ENCODE measurements around the gene AKR1B1. TPM values are rescaled to one million over a fixed set of nuclear protein-coding genes. Genes with fewer than 3 reads are reported as not detected.

The AKR1B1 gene
- total and polyA plus RNA-seq, 2 of the 13 experiments (the other 11 are each of a cell fraction or from before 2014, with no cell fraction given) = 89.9 to 133 TPM

- TF ChIP-seq ZNF619 (CRISPR knock-in tag; IDR thresholded peaks at IDR 0.05) (0 out of 2 replicates have a peak, but pooled peaks have one; percentile 65), SOX13 (IDR thresholded peaks at IDR 0.05) (no peak), SOX13 (CRISPR knock-in tag; conservative IDR thresholded peaks at IDR 0.05 in 1 of 2, IDR thresholded peaks at IDR 0.05 in 1 of 2) (peak in 1 of 2 experiments; percentile 20; a peak in 1 of 4 replicates), ZNF773 (CRISPR knock-in tag; IDR thresholded peaks at IDR 0.05; ENCODE audit: borderline replicate concordance) (no peak), SP2 (CRISPR knock-in tag; IDR thresholded peaks at IDR 0.05) (peak; percentile 54; the same call in 1 of the 2 replicates), ZNF142 (CRISPR knock-in tag; IDR thresholded peaks at IDR 0.05) (0 out of 2 replicates have a peak, but pooled peaks have one; percentile 62), PHF8 (CRISPR knock-in tag; IDR thresholded peaks at IDR 0.05) (peak; percentile 92), ZNF251 (CRISPR knock-in tag; IDR thresholded peaks at IDR 0.05) (no peak), RBAK (CRISPR knock-in tag; IDR thresholded peaks at IDR 0.05) (no peak), ONECUT2 (CRISPR knock-in tag; IDR thresholded peaks at IDR 0.05) (no peak), ZC3H4 (CRISPR knock-in tag; IDR thresholded peaks at IDR 0.05; ENCODE audit: borderline replicate concordance) (no peak), MIER2 (CRISPR knock-in tag; IDR thresholded peaks at IDR 0.05) (no peak), NCOA1 (CRISPR knock-in tag; IDR thresholded peaks at IDR 0.05) (no peak; the same call in 1 of the 2 replicates), ZNF850 (CRISPR knock-in tag; conservative IDR thresholded peaks at IDR 0.05) (no peak), ZFAT (CRISPR knock-in tag; conservative IDR thresholded peaks at IDR 0.05) (0 out of 2 replicates have a peak, but pooled peaks have one; percentile 9), KDM4B (CRISPR knock-in tag; IDR thresholded peaks at IDR 0.05) (peak; percentile 75; the same call in 1 of the 2 replicates), ZNF792 (CRISPR knock-in tag; IDR thresholded peaks at IDR 0.05) (no peak; the same call in 1 of the 2 replicates), ZNF703 (CRISPR knock-in tag; IDR thresholded peaks at IDR 0.05; ENCODE audit: borderline replicate concordance) (no peak; the same call in 1 of the 2 replicates), REL (CRISPR knock-in tag; conservative IDR thresholded peaks at IDR 0.05) (0 out of 2 replicates have a peak, but pooled peaks have one; percentile 52), CENPBD1 (CRISPR knock-in tag; IDR thresholded peaks at IDR 0.05; ENCODE audit: borderline replicate concordance, low read depth) (no peak), YEATS4 (CRISPR knock-in tag; IDR thresholded peaks at IDR 0.05; ENCODE audit: borderline replicate concordance) (peak; percentile 81; the same call in 1 of the 2 replicates), BCL6 (CRISPR knock-in tag; IDR thresholded peaks at IDR 0.05) (peak; percentile 29), SUZ12 (IDR thresholded peaks at IDR 0.05; ENCODE audit: low read depth, low read length) (no peak), RARA (CRISPR knock-in tag; IDR thresholded peaks at IDR 0.05) (peak; percentile 52), NRL (CRISPR knock-in tag; IDR thresholded peaks at IDR 0.05; ENCODE audit: borderline replicate concordance) (peak; percentile 58; the same call in 1 of the 2 replicates)
These were observed at the start of gene AKR1B1 (continued) for GRCh38 chr7:134458806-134459698.

All from HepG2 (cell line).